ENCODE data around the gene MDM2.

DNA sequence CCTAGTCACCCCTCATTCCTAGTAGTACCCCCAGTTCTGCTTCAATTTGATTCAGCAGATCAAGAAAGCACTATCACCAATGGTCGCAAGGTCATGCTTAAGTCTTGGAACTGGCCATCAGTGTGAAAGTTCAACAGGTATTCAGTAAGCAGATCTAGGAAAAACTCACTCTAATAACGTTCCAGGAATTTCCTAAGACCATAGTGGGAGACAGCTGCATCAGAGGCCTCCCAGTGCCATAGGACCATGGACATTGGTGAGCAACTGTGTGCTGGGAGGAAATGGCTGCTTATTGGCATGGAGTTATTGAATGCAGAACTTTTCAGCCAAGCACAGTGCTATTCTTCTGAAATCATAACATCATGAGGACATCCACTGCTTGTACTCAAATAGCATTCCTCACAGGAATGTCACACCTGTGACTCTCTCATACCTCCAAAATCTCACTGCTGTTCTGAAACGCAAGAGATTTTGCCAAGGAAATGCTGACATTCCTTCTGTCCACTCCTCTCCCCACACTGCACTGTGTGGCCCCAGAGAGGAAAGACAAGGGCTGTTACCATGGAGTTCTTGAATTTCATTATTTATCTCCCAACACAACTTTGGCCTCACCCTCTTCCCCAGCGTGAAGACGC, 30.9 kb upstream of the MDM2 start:
- TF ChIP-seq CTCF (conservative IDR thresholded peaks at IDR 0.05) (no peak), EZH2 (IDR thresholded peaks at IDR 0.05; ENCODE audit: low read depth) (no peak)
